ENCODE results near the gene DIDO1. TPM values are rescaled to one million over a fixed set of nuclear protein-coding genes. Genes with fewer than 3 reads are reported as not detected.

The DIDO1 gene
- polyA plus RNA-seq, 1 of the 3 experiments (the other 2 are of a cell fraction), result 14.7 TPM

DNA sequence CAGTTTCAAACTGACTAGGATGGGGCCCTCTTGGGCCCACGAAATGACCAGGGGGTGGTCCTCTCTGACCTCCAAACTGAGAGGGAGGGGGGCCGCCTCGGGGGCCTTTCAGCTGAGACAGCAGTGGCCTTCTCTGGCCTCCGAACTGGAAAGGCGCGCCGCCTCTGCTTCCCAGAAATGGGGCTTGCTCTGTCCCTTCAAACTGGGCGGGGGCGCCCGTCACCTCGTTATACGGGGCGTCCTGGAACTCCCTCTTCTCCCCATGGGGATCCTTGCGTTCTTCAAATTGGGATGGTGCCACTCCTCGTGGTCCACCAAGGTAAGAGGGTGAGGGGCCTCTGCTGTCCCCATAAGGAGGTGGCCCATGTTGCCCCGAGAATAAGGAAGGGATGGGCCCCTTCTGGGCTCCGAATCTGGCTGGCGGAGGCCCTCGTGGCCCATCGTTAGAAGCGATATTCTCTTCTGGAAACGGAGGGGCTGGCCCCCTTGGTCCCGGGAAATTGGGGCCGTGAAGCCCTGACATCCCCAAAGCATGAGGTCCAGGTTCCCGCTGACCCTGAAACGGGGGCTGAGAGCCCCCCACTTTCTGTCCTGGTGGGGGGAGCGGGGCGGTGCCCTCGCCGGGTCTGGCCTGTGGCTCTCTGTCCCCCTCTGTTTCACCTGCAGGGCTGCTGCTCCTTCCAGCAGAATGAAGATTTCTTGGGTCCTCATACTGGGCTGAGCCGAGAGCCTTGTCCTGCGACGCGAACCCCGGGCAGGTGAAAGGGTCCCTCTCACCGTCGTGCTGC lies 46.0 kb downstream of the DIDO1 start (continued):
- TF ChIP-seq CHD2 (IDR thresholded peaks at IDR 0.05; ENCODE audit: low read length, partially characterized antibody), result no peak

DNA sequence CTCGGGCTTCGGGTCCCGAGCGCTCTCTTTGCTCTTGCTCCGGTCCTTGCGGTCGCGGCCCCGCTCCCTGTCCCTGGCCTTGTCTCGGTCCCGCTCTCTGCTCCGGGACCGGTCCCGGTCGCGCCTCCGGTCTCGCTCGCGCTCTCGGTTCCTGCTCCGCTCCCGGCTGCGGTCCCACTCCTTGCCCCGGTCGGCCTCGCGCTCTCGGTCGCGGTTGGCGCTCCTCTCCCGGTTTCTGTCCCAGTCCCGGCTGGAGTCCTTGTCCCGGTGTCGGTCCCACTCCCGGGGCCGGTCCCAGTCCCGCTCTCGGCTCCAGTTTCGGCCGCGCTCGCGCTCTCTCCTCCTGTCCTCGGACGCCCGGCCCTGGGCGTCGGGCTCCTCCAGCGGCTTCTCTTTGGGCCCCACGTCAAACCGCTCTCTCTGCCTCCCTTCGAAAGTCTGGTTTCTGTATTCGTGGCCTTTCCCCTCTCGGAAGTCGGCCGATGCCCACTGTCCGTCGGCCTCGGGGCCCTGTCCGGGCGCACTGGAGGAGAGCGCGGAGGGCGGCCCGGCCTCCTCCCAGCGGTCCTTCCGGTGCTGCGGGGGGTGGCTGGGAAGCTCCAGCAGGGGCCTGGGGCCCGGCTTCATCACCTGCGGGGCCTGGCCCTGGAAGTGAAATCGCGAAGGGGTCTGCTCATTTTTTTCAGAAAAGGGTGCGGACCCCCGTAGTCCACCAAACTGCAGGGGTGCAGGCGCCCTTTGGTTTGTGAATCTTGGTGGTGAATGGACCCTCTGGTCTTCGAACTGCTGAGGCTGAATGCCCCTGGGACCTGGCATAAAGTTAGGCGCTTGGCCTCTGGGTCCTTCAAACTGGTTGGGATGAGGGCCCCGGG lies 46.8 kb downstream of the DIDO1 start:
- Histone ChIP-seq H3K9ac (no peak overlapping the region), H3K4me3 (ENCODE audit: low read depth in 2 of 2, low read length in 1 of 2) (no peak overlapping the region), H3K4me2 (no peak overlapping the region), H3K9me3 (no peaks in the 10 kb centered on the region), H2AFZ (ENCODE audit: low read depth) (no peak overlapping the region), H3K27ac (ENCODE audit: low read depth in 2 of 2, low read length in 1 of 2) (no peak overlapping the region), H3K4me1 (ENCODE audit: control insufficient read depth in 1 of 2, insufficient read depth in 2 of 2, low read depth in 1 of 2, low read length in 1 of 2) (peaks cover 4 to 17% of the 10 kb centered on the region in 2 experiments; a peak in 3 of 4 replicates), H3F3A (replicated peaks; ENCODE audit: insufficient read depth) (peaks cover 22% of the 10 kb centered on the region), H3K36me3 (replicated peaks in 1 of 2; ENCODE audit: control insufficient read depth in 1 of 2, insufficient read depth in 2 of 2, low read length in 1 of 2) (peaks cover 5 to 30% of the 10 kb centered on the region in 2 experiments), H3K79me2 (ENCODE audit: insufficient read depth) (no peaks in the 10 kb centered on the region), H3K27me3 (ENCODE audit: insufficient read depth) (no peaks in the 10 kb centered on the region), H3K9me2 (no peaks in the 10 kb centered on the region), H4K20me1 (ENCODE audit: insufficient read depth) (no peaks in the 10 kb centered on the region)
- POLR2A ChIA-PET, result no interaction called here
- no peak for DNase-seq
- no peak for TF ChIP-seq SIN3A (IDR thresholded peaks at IDR 0.05; ENCODE audit: borderline replicate concordance, low read depth, low read length)
- WGBS (ENCODE audit: low lambda C conversion rate), result 96% methylated on average over 67 of the region's 80 CpGs
- CTCF ChIA-PET, result interaction anchor here (7.4 kb wide), 1 partner anchor 22 kb away, joined by 86 read pairs; no protein-coding TSS in a partner anchor

DNA sequence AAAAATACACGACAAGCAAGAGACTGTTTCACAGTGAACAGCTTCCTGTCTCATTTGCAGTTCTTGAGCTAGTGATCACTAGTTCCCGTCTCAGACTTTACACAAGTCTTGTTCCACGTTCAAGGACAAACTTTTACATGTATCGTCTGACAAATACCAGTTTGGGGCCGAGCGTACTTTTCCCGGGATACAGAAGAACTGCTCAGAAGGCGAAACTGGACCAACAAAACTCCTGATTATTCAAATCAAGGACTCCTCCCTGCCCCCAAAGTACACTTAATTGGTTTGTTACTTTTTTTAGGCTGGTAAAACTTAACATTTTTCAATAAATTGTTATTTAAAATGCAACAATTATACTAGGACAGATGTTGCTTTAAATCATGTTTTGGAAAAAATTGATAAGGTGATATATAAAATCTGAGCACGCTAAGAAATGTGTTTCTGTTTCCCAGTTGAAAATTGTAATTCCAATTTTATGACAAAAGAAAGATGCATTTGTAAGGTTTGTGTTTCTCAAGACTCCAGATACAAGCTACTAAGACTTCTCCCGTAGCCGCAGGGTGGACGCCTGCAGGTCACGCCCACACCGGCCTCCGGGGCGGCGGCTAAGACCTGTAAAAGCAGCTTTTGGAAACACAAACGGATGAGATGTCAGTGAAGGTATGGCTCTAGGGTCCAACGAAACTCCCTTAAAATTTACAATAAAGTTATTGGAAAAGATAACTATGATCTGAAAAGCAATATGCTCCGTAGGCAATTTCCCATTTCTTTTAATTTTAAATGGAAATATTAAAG lies 47.9 kb downstream of the DIDO1 start:
- whole genome bisulfite sequencing (ENCODE audit: low lambda C conversion rate), result 92% methylated on average over 20 of the region's 20 CpGs
- CTCF ChIA-PET, result interaction anchor here (0.9 to 7.4 kb wide), 4 partner anchors 8 to 94 kb away, joined by 3 to 86 read pairs (median 18); partner anchors contain the start of gene TCFL5

More for the DNA sequence above, 47.9 kb downstream of the DIDO1 start:
- no peak overlapping the region for H3K4me2 ChIP-seq
- no peak overlapping the region for H2AFZ ChIP-seq (ENCODE audit: low read depth)
- no peaks in the 10 kb centered on the region for H4K20me1 ChIP-seq (ENCODE audit: insufficient read depth)
- no peak overlapping the region for H3K4me3 ChIP-seq (ENCODE audit: low read depth in 2 of 2, low read length in 1 of 2)
- TF ChIP-seq, protein P1, sequence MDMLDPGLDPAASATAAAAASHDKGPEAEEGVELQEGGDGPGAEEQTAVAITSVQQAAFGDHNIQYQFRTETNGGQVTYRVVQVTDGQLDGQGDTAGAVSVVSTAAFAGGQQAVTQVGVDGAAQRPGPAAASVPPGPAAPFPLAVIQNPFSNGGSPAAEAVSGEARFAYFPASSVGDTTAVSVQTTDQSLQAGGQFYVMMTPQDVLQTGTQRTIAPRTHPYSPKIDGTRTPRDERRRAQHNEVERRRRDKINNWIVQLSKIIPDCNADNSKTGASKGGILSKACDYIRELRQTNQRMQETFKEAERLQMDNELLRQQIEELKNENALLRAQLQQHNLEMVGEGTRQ (IDR thresholded peaks at IDR 0.05; ENCODE audit: borderline replicate concordance, low read depth, low read length), result no peak
- TF ChIP-seq RAD21 (IDR thresholded peaks at IDR 0.05; ENCODE audit: low read length) (no peak), POLR2AphosphoS5 (IDR thresholded peaks at IDR 0.05; ENCODE audit: low read depth, low read length) (no peak), RXRA (IDR thresholded peaks at IDR 0.05; ENCODE audit: borderline replicate concordance, low read depth) (no peak), RCOR1 (IDR thresholded peaks at IDR 0.05; ENCODE audit: low read length) (no peak), EZH2phosphoT487 (IDR thresholded peaks at IDR 0.05; ENCODE audit: borderline replicate concordance, low read depth) (no peak), GATA2 (CRISPR knock-in tag; IDR thresholded peaks at IDR 0.05) (no peak)
- TF ChIP-seq, protein P2, sequence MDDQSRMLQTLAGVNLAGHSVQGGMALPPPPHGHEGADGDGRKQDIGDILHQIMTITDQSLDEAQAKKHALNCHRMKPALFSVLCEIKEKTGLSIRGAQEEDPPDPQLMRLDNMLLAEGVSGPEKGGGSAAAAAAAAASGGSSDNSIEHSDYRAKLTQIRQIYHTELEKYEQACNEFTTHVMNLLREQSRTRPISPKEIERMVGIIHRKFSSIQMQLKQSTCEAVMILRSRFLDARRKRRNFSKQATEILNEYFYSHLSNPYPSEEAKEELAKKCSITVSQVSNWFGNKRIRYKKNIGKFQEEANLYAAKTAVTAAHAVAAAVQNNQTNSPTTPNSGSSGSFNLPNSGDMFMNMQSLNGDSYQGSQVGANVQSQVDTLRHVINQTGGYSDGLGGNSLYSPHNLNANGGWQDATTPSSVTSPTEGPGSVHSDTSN (IDR thresholded peaks at IDR 0.05), result no peak
- TF ChIP-seq, protein P3, sequence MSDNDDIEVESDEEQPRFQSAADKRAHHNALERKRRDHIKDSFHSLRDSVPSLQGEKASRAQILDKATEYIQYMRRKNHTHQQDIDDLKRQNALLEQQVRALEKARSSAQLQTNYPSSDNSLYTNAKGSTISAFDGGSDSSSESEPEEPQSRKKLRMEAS (IDR thresholded peaks at IDR 0.05; ENCODE audit: low read depth), result no peak
- H3K9me3 ChIP-seq, result no peaks in the 10 kb centered on the region
- DNase-seq, result no peak
- peaks cover 30% of the 10 kb centered on the region for H3F3A ChIP-seq (replicated peaks; ENCODE audit: insufficient read depth)
- POLR2A ChIA-PET, result no interaction called here
- no peak overlapping the region for H3K27ac ChIP-seq (ENCODE audit: low read depth in 2 of 2, low read length in 1 of 2)
- H3K9me2 ChIP-seq, result no peaks in the 10 kb centered on the region
- H3K79me2 ChIP-seq (ENCODE audit: insufficient read depth), result no peaks in the 10 kb centered on the region
- H3K27me3 ChIP-seq (ENCODE audit: insufficient read depth), result no peaks in the 10 kb centered on the region
- H3K9ac ChIP-seq, result no peak overlapping the region
- H3K4me1 ChIP-seq (ENCODE audit: control insufficient read depth in 1 of 2, insufficient read depth in 2 of 2, low read depth in 1 of 2, low read length in 1 of 2), result peaks cover 4 to 19% of the 10 kb centered on the region in 2 experiments; a peak in 3 of 4 replicates
- H3K36me3 ChIP-seq (replicated peaks in 1 of 2; ENCODE audit: control insufficient read depth in 1 of 2, insufficient read depth in 2 of 2, low read length in 1 of 2), result peaks cover 5 to 30% of the 10 kb centered on the region in 2 experiments
